Muscle layer of duodenum (tissue), 2 donors: ENCODE measurements around the gene GRIP1.

Source experiments
- H3K27ac ChIP-seq: one replicate; pipeline ENCODE4 v1.7.0; 2013; ENCODE audit warnings: mild to moderate bottlenecking, low read length
- H3K27me3 ChIP-seq: one replicate; pipeline ENCODE4 v1.7.0; 2013; ENCODE audit warnings: low read depth, mild to moderate bottlenecking, control low read depth, low read length
- H3K36me3 ChIP-seq, 2 donors: one replicate each; pipeline ENCODE4 v1.7.0; 2013; ENCODE audit warnings: low read length in 2 of 2, control low read depth in 1 of 2, mild to moderate bottlenecking in 1 of 2; ENCODE audit not compliant: insufficient read depth in 2 of 2, control insufficient read depth in 1 of 2
- H3K4me1 ChIP-seq, 2 donors: one replicate each; pipeline ENCODE4 v1.7.0; 2013; ENCODE audit warnings: low read length in 2 of 2, mild to moderate bottlenecking in 2 of 2, control low read depth in 1 of 2, moderate library complexity in 1 of 2; ENCODE audit not compliant: insufficient read depth in 2 of 2, control insufficient read depth in 1 of 2
- H3K4me3 ChIP-seq, 2 donors: one replicate each; pipeline ENCODE4 v1.7.0; 2013; ENCODE audit warnings: low read length in 2 of 2, low read depth in 1 of 2, mild to moderate bottlenecking in 1 of 2
- H3K9me3 ChIP-seq, 2 donors: one replicate each; pipeline ENCODE4 v1.7.0; 2013; ENCODE audit warnings: low read length in 2 of 2, control low read depth in 1 of 2, mild to moderate bottlenecking in 1 of 2; ENCODE audit not compliant: control insufficient read depth in 1 of 2
- donor health status: healthy.

Gene GRIP1

GRCh38 chr12:66399911-66400306, 279.0 kb downstream of the GRIP1 start:
- Histone ChIP-seq H3K4me1 (peaks cover 3 to 15% of the 10 kb centered on the region in 2 donors), H3K27me3 (no peaks in the 10 kb centered on the region), H3K4me3 (no peak overlapping the region), H3K9me3 (no peaks in the 10 kb centered on the region), H3K36me3 (no peaks in the 10 kb centered on the region), H3K27ac (no peak overlapping the region)

DNA sequence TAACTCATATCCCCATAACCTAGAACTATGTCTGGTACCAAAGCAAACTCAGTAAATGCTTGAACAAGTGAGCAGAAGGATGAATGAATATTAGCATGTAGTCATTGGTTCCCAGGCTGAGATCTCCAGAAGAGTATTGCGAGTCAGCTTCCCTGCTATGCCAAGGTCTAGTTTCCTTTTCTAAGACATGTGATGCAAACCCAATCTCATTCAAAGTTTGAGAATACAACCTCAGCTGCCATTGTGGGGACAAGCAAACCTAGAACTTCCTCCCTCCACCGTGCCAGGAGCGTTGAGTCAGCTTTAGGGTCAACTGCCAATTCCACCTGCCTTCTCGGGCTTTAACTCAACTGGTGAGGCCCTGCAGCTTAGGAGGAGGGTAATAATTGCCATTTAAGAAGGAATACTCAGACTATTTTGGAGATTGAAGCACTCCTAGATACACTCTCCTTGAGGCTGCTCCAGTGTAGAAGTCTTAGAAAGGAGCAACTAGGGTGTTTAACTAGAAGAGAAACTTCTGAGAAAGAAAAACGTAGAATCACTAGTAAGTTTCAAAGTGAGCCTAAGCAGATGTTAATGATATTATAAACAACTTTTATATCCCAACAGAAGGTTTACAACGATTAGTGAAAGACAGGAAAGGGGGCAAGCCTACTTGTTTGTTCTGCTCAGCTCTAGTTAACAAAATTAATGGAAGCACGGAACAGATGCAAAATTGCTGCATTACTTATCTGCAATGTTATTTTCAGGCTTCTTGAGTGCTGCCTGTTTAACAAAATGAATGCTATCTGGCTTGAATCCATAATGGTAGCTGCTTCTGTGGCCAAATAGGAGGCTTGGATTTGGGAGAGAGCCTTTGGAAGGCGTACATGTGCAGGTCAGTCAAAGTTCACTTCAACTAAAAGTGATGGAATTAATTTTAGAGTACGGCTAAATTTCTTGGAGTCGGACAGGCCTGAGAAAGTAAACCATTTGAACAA, 279.7 kb downstream of the GRIP1 start:
- Histone ChIP-seq H3K36me3 (no peaks in the 10 kb centered on the region), H3K9me3 (no peaks in the 10 kb centered on the region), H3K4me1 (peaks cover 3 to 15% of the 10 kb centered on the region in 2 donors), H3K4me3 (peak overlapping the region in 1 of 2 donors; percentile 8), H3K27me3 (no peaks in the 10 kb centered on the region), H3K27ac (no peak overlapping the region)

- H3K27me3 ChIP-seq, result no peaks in the 10 kb centered on the region
- no peaks in the 10 kb centered on the region for H3K9me3 ChIP-seq
- peaks cover 3 to 12% of the 10 kb centered on the region in 2 donors for H3K4me1 ChIP-seq
- H3K36me3 ChIP-seq, result no peaks in the 10 kb centered on the region
- H3K4me3 ChIP-seq, result no peak overlapping the region
- no peak overlapping the region for H3K27ac ChIP-seq
Observed at GRCh38 chr12:66397574-66398290, 281.1 kb downstream of the GRIP1 start.

DNA sequence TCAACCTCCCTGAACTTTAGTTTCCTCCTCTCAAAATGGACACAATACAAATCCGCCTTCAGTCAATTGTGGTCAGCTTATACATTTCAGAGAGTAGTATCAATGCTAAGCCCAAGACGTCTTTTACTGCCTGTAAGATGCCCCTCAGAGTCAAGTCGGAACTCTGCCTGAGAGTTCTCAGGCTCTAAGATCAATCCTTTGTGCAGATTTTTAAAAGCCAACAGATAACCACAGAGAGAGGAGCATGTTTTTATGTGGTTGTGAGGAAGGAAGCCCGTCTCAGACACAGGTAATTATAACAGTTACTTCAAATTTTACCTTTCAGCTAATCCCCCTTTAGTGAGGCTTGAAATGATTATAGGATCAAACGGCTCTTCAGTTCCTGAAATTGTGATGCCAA, 285.0 kb downstream of the GRIP1 start:
- Histone ChIP-seq H3K27me3 (no peaks in the 10 kb centered on the region), H3K9me3 (no peaks in the 10 kb centered on the region), H3K27ac (no peak overlapping the region), H3K36me3 (peaks cover 0 to 4% of the 10 kb centered on the region in 2 donors), H3K4me1 (peaks cover 0 to 1% of the 10 kb centered on the region in 2 donors), H3K4me3 (no peak overlapping the region)

DNA sequence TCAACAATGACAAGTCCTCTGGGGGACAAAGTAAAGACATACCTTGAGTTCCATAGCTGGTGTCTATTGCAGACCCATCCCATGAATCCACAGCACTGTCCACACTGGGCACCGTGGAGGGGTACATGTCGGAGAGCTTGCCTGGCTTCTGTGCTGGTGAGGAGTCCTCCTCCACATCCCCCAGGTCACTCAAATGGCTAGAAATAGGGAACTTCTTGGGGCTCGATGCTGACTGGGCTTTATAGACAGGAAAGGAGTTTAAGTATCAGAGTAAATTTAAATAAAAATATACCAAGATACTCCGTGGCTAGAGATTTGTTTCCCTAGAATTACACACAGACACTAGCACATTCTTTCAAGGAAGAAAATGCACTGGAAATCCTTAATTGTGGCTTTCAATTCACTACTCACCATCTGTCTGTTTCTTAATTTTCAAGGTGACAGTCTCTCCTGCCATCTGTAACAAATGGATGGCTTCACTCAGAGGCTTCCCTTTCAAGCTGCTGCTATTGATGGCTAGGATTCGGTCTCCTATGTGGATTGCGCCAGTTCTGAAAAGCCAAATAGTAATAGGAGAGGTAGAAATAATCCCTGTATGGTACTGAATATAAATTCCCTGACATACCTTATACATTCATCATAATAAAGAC, 286.5 kb downstream of the GRIP1 start:
- H3K36me3 ChIP-seq, result peaks cover 0 to 11% of the 10 kb centered on the region in 2 donors
- no peak overlapping the region for H3K4me3 ChIP-seq
- no peaks in the 10 kb centered on the region for H3K27me3 ChIP-seq
- H3K9me3 ChIP-seq, result no peaks in the 10 kb centered on the region
- no peaks in the 10 kb centered on the region for H3K4me1 ChIP-seq
- no peak overlapping the region for H3K27ac ChIP-seq

GRCh38 chr12:66388517-66388916, 290.4 kb downstream of the GRIP1 start:
- H3K9me3 ChIP-seq, result no peaks in the 10 kb centered on the region
- H3K36me3 ChIP-seq, result peaks cover 0 to 11% of the 10 kb centered on the region in 2 donors
- H3K4me1 ChIP-seq, result no peaks in the 10 kb centered on the region
- no peaks in the 10 kb centered on the region for H3K27me3 ChIP-seq
- no peak overlapping the region for H3K27ac ChIP-seq
- no peak overlapping the region for H3K4me3 ChIP-seq

- no peak overlapping the region for H3K27ac ChIP-seq
- no peak overlapping the region for H3K4me3 ChIP-seq
- no peaks in the 10 kb centered on the region for H3K4me1 ChIP-seq
- no peaks in the 10 kb centered on the region for H3K27me3 ChIP-seq
- no peaks in the 10 kb centered on the region for H3K9me3 ChIP-seq
- H3K36me3 ChIP-seq, result peaks cover 0 to 12% of the 10 kb centered on the region in 2 donors
Observed at GRCh38 chr12:66387117-66387516, 291.8 kb downstream of the GRIP1 start.

- Histone ChIP-seq H3K36me3 (peaks cover 0 to 4% of the 10 kb centered on the region in 2 donors), H3K27ac (no peak overlapping the region), H3K4me1 (no peaks in the 10 kb centered on the region), H3K27me3 (no peaks in the 10 kb centered on the region), H3K9me3 (no peaks in the 10 kb centered on the region), H3K4me3 (no peak overlapping the region)
Observed at GRCh38 chr12:66380769-66381535, 297.9 kb downstream of the GRIP1 start.

DNA sequence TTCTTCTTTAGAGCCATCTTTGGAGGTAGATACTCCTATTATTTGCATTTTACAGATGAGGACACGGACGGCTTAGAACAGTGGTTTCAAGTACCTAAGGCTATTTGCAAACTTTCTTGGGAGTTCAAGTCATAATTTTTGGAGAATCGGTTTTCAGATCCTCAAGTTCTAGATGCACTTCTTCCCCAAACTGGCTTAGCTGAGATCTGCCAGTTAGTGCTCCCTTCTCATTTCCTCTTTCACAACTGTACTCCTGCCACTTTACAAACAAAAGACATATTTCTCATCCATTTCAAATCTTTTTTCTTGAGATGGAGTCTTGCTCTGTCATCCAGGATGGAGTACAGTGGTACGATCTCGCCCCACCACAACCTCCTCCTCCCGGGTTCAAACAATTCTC, 299.3 kb downstream of the GRIP1 start:
- Histone ChIP-seq H3K36me3 (peaks cover 0 to 4% of the 10 kb centered on the region in 2 donors), H3K27ac (no peak overlapping the region), H3K4me1 (no peaks in the 10 kb centered on the region), H3K4me3 (no peak overlapping the region), H3K9me3 (no peaks in the 10 kb centered on the region), H3K27me3 (no peaks in the 10 kb centered on the region)

DNA sequence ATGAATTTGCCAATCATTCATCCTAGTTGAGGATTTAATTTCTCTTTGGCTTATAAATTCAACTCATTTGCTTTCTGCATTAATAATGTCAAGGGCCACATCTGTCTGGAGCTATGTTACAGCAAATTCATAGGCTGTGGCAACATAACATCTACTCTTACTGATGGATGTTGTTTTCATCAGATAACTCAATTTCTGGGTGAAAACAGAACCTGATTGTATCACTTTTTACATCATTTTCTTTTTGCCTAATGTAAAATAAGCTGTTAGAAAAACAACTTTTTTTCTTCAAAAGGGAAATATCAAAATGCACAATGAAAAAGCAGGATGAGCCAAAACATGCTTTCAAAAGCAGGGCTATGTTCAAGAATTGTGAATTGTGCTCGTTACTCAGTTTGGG, 303.3 kb downstream of the GRIP1 start:
- Histone ChIP-seq H3K9me3 (no peaks in the 10 kb centered on the region), H3K27ac (no peak overlapping the region), H3K4me3 (no peak overlapping the region), H3K27me3 (no peaks in the 10 kb centered on the region), H3K4me1 (no peaks in the 10 kb centered on the region), H3K36me3 (peaks cover 0 to 2% of the 10 kb centered on the region in 2 donors)
